Panc1 (cell line): Measurements from ENCODE around the gene CHMP6. TPM values are rescaled to one million over a fixed set of nuclear protein-coding genes. Genes with fewer than 3 reads are reported as not detected.

Experiments
- ATAC-seq: fragments of 200-7000 bp; cut with Tn5 transposase; 2 replicates; pipeline ENCODE4 v1.9.1; 2020; ENCODE audit warnings: mild to moderate bottlenecking, moderate library complexity
- BruUV-seq: library from RNA; stranded (reverse); fragments of 400-500 nt; replicated peaks from 2 replicates; lab custom pipeline; 2021; lab: Mats Ljungman, UMichigan
- CTCF ChIA-PET: fragments of 300-600 bp; sonication (Branson Sonifier 250); formaldehyde crosslinking; loops from one replicate; lab custom pipeline; 2022; ENCODE audit warnings: antibody characterized with exemption; lab: Charles Lee
- POLR2A ChIA-PET: fragments of 300-600 bp; sonication (Branson Sonifier 250); formaldehyde crosslinking; loops from one replicate; lab custom pipeline; 2022; ENCODE audit warnings: antibody characterized with exemption; lab: Charles Lee
- DNase-seq: peaks from one replicate; pipeline ENCODE4 v3.0.0-alpha.2; 2010; ENCODE audit warnings: low read depth, low spot score
- H3K27ac ChIP-seq: 2 replicates; pipeline ENCODE4 v1.5.1; 2011; ENCODE audit warnings: mild to moderate bottlenecking, low read length, inconsistent platforms
- H3K27me3 ChIP-seq: fragments of 200-500 bp; sonication (Bioruptor generic); 2 replicates; pipeline ENCODE4 v1.6.0; 2014; ENCODE audit warnings: low read length, inconsistent platforms; ENCODE audit not compliant: control insufficient read depth, insufficient read depth
- H3K36me3 ChIP-seq: fragments of 200-500 bp; sonication (Bioruptor generic); 2 replicates; pipeline ENCODE4 v1.5.1; 2014; ENCODE audit warnings: inconsistent platforms, mild to moderate bottlenecking, low read length, moderate library complexity; ENCODE audit not compliant: control insufficient read depth, insufficient read depth
- H3K4me1 ChIP-seq: 2 replicates; pipeline ENCODE4 v1.5.1; 2011; ENCODE audit warnings: inconsistent platforms, mild to moderate bottlenecking, low read length, moderate library complexity; ENCODE audit not compliant: control insufficient read depth, insufficient read depth
- H3K4me3 ChIP-seq, 2 experiments: 2 replicates each; pipeline ENCODE4 v1.5.1; 2011 to 2012; ENCODE audit warnings: low read depth in 2 of 2, low read length in 2 of 2, mild to moderate bottlenecking in 2 of 2, inconsistent platforms in 1 of 2, moderate library complexity in 1 of 2
- H3K9me3 ChIP-seq: fragments of 200-500 bp; sonication (Bioruptor generic); 2 replicates; pipeline ENCODE4 v1.5.1; 2014; ENCODE audit warnings: low read depth, mild to moderate bottlenecking, inconsistent platforms, low read length, moderate library complexity; ENCODE audit not compliant: control insufficient read depth, insufficient read depth
- POLR2AphosphoS5 ChIP-seq: IDR thresholded peaks from 2 replicates; pipeline ENCODE4 v1.6.1; 2012; ENCODE audit warnings: mild to moderate bottlenecking, low read depth, low read length, moderate library complexity
- SIN3A ChIP-seq: IDR thresholded peaks from 2 replicates; pipeline ENCODE4 v1.6.1; 2012; ENCODE audit warnings: low read depth, mild to moderate bottlenecking, low read length, moderate library complexity, borderline replicate concordance; ENCODE audit not compliant: insufficient read depth
- TCF7L2 ChIP-seq: IDR thresholded peaks from 2 replicates; pipeline ENCODE4 v1.6.1; 2011; ENCODE audit warnings: mild to moderate bottlenecking, low read depth, low read length, inconsistent platforms
- in situ Hi-C: cut with HindIII; loops from 2 replicates; pipeline ENCODE4 v1.10.0; 2016; ENCODE audit warnings: low sequenced_read_pairs, low pct_unique_long_range_greater_than_20kb
- intact Hi-C: fragments of 100-400 bp; cut with micrococcal nuclease; formaldehyde crosslinking; loops from one replicate; pipeline ENCODE4 v1.10.0; 2022; ENCODE audit not compliant: unreplicated experiment
- total RNA-seq: library from RNA; stranded (reverse); gene quantifications from one replicate; pipeline ENCODE4 v1.2.1, GENCODE V29; 2021; ENCODE audit not compliant: unreplicated experiment
- TF ChIP-seq, protein P1 (sequence below), 2 experiments: IDR thresholded peaks; 2 replicates each; pipeline ENCODE4 v1.6.1; 2011 to 2012; ENCODE audit warnings: low read depth in 2 of 2, control low read depth in 1 of 2, low read length in 1 of 2, mild to moderate bottlenecking in 1 of 2, moderate library complexity in 1 of 2; ENCODE audit not compliant: insufficient read depth in 1 of 2
- TF ChIP-seq, protein P2 (sequence below): fragments of 450-650 bp; IDR thresholded peaks from 2 replicates; pipeline ENCODE4 v1.5.1; 2017; ENCODE audit warnings: mild to moderate bottlenecking

The CHMP6 gene
- total RNA-seq, 1 experiment from 2014 or later, result 43.7 TPM

DNA sequence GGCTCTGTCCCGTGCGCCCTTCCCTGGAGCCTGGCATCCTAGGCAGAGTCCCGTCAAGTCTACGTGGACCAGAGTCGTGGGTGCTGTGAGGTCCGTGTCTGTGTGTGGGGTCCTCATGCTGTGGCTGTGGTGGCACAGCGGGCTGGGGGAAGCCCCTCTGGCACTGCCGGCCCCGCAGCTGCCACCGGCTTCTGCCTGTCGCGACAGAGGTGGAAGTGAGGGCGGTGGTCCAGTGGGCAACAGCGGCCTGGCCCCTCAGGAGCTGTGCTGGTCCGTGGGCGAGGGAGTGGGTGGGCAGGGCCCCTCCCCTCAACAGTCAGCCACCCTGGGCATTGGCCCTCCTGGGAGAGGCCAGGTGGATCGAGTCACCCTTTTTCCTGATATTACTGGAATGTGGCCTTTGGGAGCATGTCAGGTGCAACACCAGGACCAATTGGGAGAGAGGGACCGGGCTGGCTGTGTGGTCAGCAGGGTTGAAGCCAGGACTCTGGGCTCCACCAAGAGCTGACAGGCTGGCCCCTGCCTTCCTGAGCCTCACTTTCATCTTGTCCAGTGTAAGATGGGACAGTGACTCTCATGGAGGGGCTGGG is 55.2 kb downstream of the CHMP6 start:
- ChIA-PET POLR2A (no interaction called here), CTCF (no interaction called here)
- no peaks in the 10 kb centered on the region for H3K9me3 ChIP-seq
- peaks cover 99% of the 10 kb centered on the region for H3K4me1 ChIP-seq
- ATAC-seq, result no peak
- H3K27ac ChIP-seq, result peak overlapping the region; percentile 99
- no peaks in the 10 kb centered on the region for H3K36me3 ChIP-seq
- in situ Hi-C loops, result no loop called here
- no peaks in the 10 kb centered on the region for H3K27me3 ChIP-seq
- no peak overlapping the region for H3K4me3 ChIP-seq
- no peak for TF ChIP-seq TCF7L2
- TF ChIP-seq POLR2AphosphoS5, result no peak
- TF ChIP-seq, protein P1, sequence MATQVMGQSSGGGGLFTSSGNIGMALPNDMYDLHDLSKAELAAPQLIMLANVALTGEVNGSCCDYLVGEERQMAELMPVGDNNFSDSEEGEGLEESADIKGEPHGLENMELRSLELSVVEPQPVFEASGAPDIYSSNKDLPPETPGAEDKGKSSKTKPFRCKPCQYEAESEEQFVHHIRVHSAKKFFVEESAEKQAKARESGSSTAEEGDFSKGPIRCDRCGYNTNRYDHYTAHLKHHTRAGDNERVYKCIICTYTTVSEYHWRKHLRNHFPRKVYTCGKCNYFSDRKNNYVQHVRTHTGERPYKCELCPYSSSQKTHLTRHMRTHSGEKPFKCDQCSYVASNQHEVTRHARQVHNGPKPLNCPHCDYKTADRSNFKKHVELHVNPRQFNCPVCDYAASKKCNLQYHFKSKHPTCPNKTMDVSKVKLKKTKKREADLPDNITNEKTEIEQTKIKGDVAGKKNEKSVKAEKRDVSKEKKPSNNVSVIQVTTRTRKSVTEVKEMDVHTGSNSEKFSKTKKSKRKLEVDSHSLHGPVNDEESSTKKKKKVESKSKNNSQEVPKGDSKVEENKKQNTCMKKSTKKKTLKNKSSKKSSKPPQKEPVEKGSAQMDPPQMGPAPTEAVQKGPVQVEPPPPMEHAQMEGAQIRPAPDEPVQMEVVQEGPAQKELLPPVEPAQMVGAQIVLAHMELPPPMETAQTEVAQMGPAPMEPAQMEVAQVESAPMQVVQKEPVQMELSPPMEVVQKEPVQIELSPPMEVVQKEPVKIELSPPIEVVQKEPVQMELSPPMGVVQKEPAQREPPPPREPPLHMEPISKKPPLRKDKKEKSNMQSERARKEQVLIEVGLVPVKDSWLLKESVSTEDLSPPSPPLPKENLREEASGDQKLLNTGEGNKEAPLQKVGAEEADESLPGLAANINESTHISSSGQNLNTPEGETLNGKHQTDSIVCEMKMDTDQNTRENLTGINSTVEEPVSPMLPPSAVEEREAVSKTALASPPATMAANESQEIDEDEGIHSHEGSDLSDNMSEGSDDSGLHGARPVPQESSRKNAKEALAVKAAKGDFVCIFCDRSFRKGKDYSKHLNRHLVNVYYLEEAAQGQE (IDR thresholded peaks at IDR 0.05; ENCODE audit: insufficient read depth in 1 of 2, low read depth in 2 of 2, low read length in 1 of 2), result no peak
- TF ChIP-seq, protein P2, sequence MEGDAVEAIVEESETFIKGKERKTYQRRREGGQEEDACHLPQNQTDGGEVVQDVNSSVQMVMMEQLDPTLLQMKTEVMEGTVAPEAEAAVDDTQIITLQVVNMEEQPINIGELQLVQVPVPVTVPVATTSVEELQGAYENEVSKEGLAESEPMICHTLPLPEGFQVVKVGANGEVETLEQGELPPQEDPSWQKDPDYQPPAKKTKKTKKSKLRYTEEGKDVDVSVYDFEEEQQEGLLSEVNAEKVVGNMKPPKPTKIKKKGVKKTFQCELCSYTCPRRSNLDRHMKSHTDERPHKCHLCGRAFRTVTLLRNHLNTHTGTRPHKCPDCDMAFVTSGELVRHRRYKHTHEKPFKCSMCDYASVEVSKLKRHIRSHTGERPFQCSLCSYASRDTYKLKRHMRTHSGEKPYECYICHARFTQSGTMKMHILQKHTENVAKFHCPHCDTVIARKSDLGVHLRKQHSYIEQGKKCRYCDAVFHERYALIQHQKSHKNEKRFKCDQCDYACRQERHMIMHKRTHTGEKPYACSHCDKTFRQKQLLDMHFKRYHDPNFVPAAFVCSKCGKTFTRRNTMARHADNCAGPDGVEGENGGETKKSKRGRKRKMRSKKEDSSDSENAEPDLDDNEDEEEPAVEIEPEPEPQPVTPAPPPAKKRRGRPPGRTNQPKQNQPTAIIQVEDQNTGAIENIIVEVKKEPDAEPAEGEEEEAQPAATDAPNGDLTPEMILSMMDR, result no peak
- no peak for TF ChIP-seq SIN3A
- intact Hi-C loops, result no loop called here
- no peak for DNase-seq
- no TSS peak for BruUV-seq

DNA sequence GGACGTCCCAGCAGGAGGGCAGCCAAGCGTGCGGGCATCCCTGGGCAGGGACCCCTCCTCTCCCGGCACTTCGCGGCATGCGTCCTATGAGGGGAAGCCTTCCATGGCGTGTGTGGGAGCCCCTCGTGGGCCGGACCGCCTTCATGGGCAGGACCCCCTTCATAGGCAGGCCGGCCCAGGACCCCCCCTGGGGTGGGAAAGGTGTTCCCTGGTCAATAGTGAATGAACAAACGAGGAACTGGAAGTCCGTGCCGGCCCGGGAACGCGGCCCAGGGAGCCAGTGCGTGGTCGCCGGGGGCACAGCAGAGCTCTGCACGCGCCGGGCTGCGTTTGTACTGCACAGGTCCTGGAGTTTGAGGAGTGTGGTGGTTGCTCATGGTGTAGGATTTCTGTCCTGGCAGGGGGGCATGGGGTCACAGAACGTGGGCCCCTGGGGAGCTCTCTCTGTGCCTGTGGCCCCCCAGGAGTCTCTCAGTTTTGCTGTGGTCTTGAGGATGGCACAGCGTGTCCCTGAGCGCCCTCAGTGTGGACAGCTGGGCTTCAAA is 57.3 kb downstream of the CHMP6 start:
- H3K36me3 ChIP-seq, result no peaks in the 10 kb centered on the region
- POLR2A ChIA-PET, result interaction anchor here (0.8 to 0.9 kb wide), 2 partner anchors 9 to 12 kb away, joined by 3 to 6 read pairs; no protein-coding TSS in a partner anchor
- no peaks in the 10 kb centered on the region for H3K27me3 ChIP-seq
- peaks cover 96% of the 10 kb centered on the region for H3K4me1 ChIP-seq
- intact Hi-C loops, result no loop called here
- no peak for TF ChIP-seq TCF7L2
- TF ChIP-seq, protein P1 (IDR thresholded peaks at IDR 0.05; ENCODE audit: insufficient read depth in 1 of 2, low read depth in 2 of 2, low read length in 1 of 2), result no peak
- no peak for TF ChIP-seq SIN3A
- TF ChIP-seq, protein P2, result no peak
- no peak for TF ChIP-seq POLR2AphosphoS5
- H3K9me3 ChIP-seq, result no peaks in the 10 kb centered on the region
- ATAC-seq, result no peak
- H3K4me3 ChIP-seq, result peak overlapping the region; percentile 26 to 53; a peak in 3 of 4 replicates
- peak overlapping the region; percentile 98 for H3K27ac ChIP-seq
- no peak for DNase-seq
- CTCF ChIA-PET, result interaction anchor here (1.0 to 1.2 kb wide), 2 partner anchors 12 to 25 kb away, joined by 4 read pairs; no protein-coding TSS in a partner anchor
- no TSS peak for BruUV-seq
- in situ Hi-C loops, result no loop called here
